ENCODE data around the gene TUBB. TPM values are rescaled to one million over a fixed set of nuclear protein-coding genes. Genes with fewer than 3 reads are reported as not detected.
"Not testable (repeated sequence)": the region's sequence is repeated elsewhere in the genome, so short reads cannot be mapped to it uniquely, and the experiment has no call there.

TUBB gene
- total RNA-seq, 1 donor from 2014 or later = 267 TPM

- not testable (repeated sequence) for DNase-seq (ENCODE audit: low read depth in 2 of 2)
Measured at GRCh38 chr6:30717845-30718720, 2.1 kb upstream of the TUBB start.

DNA sequence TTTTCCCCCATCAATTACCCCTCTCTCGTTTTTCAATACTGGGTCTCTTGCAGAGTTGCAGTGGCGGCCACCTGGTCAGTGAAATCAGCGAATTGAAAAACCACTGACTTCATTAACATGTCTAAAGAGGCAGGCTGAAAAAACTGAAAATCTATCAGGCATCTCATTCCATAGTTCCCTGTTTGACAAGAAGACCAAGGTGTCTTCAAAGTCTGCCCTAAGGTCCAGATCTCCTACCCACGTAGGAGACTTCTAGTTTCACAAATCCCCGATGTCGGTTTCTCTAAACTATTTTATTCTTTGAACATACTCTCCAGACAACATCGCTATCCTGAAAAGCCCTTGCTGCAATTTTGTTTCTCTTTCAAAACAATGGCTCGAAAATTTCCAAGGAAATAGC lies 796 bp upstream of the TUBB start:
- no peak for DNase-seq (ENCODE audit: low read depth in 2 of 2)

DNA sequence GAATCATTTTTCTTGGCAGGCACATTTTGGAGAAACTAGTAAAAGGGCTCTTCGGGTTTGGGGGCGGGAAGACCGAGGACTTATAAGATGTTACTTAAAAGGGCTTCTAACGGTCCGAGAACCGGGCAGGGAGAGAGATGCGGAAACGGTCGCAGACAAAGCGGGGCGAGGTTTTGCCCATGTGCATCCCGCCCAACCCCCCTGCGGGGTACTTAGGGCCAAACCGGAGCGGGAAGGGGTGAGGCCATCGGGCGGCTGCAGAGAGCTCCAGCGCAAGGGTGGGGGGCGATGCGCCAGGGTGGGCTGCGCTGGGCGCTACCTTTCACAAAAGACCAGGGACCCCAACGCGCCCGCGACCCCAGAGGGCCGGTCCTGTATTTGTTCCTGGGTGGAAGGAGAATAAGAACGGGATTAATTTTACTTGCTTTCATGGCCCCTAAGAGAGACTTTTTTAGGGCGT lies 616 bp downstream of the TUBB start:
- DNase-seq (ENCODE audit: low read depth in 2 of 2) = peak; percentile 68 to 77

GRCh38 chr6:30721198-30722024 lies 1.3 kb downstream of the TUBB start:
- peak; percentile 94 to 96 for DNase-seq (ENCODE audit: low read depth in 2 of 2)

DNA sequence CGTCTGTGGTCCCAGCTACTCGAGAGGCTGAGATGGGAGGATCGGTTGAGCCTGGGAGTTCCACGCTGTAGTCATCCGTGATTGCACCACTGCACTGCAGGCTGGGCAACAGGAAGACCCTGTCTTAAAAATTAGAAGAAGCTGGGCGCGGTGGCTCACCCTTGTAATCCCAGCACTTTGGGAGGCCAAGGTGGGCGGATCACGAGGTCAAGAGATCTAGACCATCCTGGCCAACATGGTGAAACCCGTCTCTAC lies 1.8 kb downstream of the TUBB start:
- not testable (repeated sequence) for DNase-seq (ENCODE audit: low read depth in 2 of 2)

- peak; percentile 80 to 87 for DNase-seq (ENCODE audit: low read depth in 2 of 2)
Measured at GRCh38 chr6:30722280-30723112, 2.3 kb downstream of the TUBB start.

DNA sequence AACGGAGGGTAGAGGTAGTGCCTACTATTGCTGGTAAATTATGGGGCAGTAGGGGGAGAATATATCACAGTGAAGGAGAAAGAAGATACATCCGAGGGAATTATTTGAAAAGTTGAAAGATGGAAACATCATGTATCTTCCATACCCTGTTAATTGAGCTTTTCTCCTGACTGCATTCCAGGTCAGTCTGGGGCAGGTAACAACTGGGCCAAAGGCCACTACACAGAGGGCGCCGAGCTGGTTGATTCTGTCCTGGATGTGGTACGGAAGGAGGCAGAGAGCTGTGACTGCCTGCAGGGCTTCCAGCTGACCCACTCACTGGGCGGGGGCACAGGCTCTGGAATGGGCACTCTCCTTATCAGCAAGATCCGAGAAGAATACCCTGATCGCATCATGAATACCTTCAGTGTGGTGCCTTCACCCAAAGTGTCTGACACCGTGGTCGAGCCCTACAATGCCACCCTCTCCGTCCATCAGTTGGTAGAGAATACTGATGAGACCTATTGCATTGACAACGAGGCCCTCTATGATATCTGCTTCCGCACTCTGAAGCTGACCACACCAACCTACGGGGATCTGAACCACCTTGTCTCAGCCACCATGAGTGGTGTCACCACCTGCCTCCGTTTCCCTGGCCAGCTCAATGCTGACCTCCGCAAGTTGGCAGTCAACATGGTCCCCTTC lies 3.1 kb downstream of the TUBB start:
- not testable (repeated sequence) for DNase-seq (ENCODE audit: low read depth in 2 of 2)

- not testable (repeated sequence) for DNase-seq (ENCODE audit: low read depth in 2 of 2)
Measured at GRCh38 chr6:30723843-30724741, 3.9 kb downstream of the TUBB start.

- no peak for DNase-seq (ENCODE audit: low read depth in 2 of 2)
Measured at GRCh38 chr6:30724906-30725667, 4.9 kb downstream of the TUBB start.

- DNase-seq (ENCODE audit: low read depth in 2 of 2) = no peak
Measured at GRCh38 chr6:30725713-30726505, 5.8 kb downstream of the TUBB start.

DNA sequence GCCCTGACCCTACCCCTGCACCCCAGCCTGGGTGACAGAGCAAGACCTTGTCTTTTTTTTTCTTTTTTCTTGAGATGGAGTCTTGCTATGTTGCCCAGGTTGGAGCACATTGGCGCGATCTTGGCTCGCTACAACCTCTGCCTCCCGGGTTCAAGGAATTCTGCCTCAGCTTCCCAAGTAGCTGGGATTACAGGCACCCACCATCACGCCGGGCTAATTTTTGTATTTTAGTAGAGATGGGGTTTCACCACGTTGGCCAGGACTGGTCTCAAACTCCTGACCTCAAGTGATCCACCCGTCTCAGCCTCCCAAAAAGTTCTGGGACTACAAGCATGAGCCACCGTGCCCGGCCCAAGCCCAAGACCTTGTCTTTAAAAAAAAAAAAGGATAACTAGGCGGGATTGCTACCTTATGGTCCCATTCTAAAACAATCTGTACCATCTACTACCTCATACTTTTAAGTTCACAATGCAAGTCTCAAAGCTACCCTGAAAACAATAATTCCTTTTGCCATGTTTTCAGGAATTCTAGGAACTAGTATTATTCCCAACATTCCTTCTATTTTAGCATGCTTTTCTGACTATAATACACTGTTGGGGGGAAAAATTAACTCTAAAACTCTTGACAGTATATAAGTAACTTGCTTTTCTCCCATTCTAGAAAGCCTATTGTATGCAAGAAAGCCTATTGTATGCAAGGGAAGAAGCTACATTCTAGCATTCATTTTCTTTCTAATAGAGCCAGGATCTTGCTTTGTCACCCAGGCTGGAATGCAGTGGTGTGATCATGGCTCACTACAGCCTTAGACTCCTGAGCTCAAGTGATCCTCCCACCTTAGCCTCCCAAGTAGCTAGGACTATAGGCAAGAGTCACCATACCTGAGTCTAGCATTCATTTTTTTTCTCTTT lies 6.6 kb downstream of the TUBB start:
- no peak for DNase-seq (ENCODE audit: low read depth in 2 of 2)

DNA sequence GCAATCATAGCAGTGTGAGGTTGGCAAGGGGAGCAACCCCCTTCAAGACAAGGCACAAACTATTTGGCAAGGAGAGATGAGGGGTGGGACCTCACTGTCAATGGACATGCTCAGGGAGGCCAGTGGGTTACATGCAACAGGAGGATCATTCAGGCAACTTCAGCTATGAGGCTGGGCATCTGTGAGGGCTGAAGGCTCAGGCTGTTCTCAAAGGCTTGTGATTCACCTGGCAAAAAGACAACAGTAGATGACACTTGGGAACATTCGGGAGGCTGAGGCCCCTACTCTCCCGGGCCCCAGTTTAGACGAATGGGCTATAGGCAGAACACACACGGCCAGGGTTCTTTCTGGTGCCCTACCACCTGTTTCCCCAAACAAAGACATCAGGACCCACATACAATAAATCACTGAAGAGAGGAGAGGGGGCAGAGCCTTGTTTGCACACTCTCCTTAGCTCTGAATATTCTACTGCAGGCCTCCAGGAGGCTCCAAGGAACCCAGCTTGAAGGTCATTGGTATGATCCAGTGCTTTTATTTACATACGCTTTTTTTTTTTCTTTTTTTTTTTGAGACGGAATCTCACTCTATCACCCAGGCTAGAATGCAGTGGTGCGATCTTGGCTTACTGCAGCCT lies 7.9 kb downstream of the TUBB start:
- peak in 1 of 2 donors; percentile 46 for DNase-seq (ENCODE audit: low read depth in 2 of 2)

DNA sequence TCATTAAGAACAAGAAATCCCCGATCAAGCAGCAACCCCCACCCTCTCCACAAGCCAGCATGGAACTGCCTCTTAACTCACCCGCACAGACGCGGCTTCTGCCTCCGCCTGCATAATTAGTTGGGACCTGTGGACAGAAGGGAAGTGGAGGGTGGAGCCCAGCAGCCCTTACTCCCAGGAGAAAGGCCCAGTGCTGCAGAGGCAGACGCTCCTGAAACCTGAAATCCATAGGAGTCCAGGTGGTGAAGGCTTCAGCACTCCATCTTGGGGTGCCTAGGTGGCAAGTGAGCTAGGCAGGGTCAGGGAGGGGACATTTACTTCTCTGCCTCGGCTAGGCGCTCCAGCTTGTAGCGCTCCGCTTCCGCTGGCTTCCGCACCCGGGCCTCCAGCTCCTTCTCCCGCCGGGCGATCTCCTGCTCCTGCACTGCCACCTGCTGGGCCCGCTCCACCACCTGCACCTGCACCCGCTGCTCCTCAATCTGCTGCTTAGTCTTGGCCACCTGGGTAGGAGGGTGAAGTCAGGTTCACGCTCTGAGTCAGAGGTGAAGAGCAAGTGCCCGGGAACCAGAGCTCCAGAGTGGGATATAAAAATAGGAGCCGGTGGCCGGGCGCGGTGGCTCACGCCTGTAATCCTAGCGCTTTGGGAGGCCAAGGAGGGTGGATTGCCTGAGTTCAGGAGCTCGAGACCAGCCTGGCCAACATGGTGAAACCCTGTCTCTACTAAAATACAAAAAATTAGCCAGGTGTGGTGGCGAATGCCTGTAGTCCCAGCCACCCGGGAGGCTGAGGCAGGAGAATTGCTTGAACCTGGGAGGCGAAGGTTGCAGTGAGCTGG lies 10.7 kb downstream of the TUBB start:
- peak; percentile 81 to 85 for DNase-seq (ENCODE audit: low read depth in 2 of 2)

DNA sequence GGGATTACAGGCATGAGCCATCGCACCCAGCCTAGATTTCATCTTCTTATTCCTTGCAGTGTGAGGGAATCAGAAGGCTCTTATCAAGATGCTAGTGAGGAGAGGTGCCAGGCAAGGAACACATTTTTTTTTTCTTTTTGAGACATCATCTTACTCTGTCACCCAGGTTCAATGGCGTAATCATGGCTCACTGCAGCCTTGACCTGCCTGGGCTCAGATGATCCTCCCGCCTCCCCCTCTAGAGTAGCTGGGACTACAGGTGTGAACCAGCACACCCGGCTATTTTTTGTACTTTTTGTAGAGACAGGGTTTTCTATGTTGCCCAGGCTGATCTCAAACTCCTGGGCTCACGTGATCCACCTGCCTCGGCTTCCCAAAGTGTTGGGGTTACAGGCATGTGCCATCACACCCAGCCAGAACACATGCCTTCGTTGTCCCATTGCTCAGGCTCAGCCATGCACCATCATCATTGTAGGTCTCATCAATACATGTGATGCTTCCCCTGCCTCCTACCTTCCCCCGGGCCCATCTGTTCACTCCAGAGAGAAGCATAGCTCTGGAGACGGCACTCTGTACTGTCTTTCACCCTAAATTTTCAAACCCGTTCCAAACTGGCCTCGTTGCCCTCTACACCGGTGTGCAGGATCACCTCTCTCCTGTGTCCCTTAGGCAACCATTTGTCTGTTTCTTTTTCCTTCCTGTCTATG lies 12.2 kb downstream of the TUBB start:
- DNase-seq (ENCODE audit: low read depth in 2 of 2) = no peak

- DNase-seq (ENCODE audit: low read depth in 2 of 2) = no peak
Measured at GRCh38 chr6:30735668-30736314, 15.6 kb downstream of the TUBB start.

Data from lung microvascular endothelial cell (primary cell).